Measurements from ENCODE around the gene POGZ.

GRCh38 chr1:151494741-151495281, 35.5 kb upstream of the POGZ start:
- no peak for TF ChIP-seq GATA2 (IDR thresholded peaks at IDR 0.05; ENCODE audit: low read depth, low read length)
- no peak for TF ChIP-seq GATA3 (IDR thresholded peaks at IDR 0.05; ENCODE audit: low read depth, low read length)
